HFF-Myc (cell line): ENCODE results near the gene MATK.
"Not testable (repeated sequence)": the region's sequence is repeated elsewhere in the genome, so short reads cannot be mapped to it uniquely, and the experiment has no call there.

Source experiments
- DNase-seq: peaks from one replicate; pipeline ENCODE4 v3.0.0-alpha.2; 2011; ENCODE audit warnings: low read depth; ENCODE audit errors: extremely low read depth
- H3K4me3 ChIP-seq: replicated peaks from 2 replicates; pipeline ENCODE4 v1.5.1; 2011; ENCODE audit warnings: low read depth, mild to moderate bottlenecking, control low read depth, low read length
- CTCF ChIP-seq: IDR thresholded peaks from 2 replicates; pipeline ENCODE4 v1.5.1; 2012; ENCODE audit warnings: mild to moderate bottlenecking, low read depth, low read length, control low read depth; ENCODE audit errors: missing control alignments

MATK gene

GRCh38 chr19:3765121-3765520, 21.1 kb downstream of the MATK start:
- DNase-seq: no peak
- H3K4me3 ChIP-seq: no peak overlapping the region
- TF ChIP-seq CTCF: no peak

- H3K4me3 ChIP-seq: peak within 1 kb of the TSS; percentile 71
- no peak for TF ChIP-seq CTCF
- DNase-seq: peak; percentile 96
Measured at GRCh38 chr19:3762501-3763459, 23.4 kb downstream of the MATK start, which contains the start of gene MRPL54. Gene MRPL54, plus strand, starts transcription at chr19:3762682. Its CDS starts 19 bp downstream, at chr19:3762701.

- no peak for TF ChIP-seq CTCF
- H3K4me3 ChIP-seq: peak overlapping the region; percentile 71
Measured at GRCh38 chr19:3762130-3762473, 24.1 kb downstream of the MATK start.

GRCh38 chr19:3761382-3762129, 24.6 kb downstream of the MATK start, which contains the start of gene APBA3:
Gene APBA3, minus strand, starts transcription at chr19:3761692. Its CDS starts 1,428 bp downstream, at chr19:3760264.
- peak; percentile 71 for TF ChIP-seq CTCF
- H3K4me3 ChIP-seq: peak within 1 kb of the TSS; percentile 71
- DNase-seq: peak; percentile 48

More at GRCh38 chr19:3762130-3762473, 24.1 kb downstream of the MATK start:
- DNase-seq: no peak

- H3K4me3 ChIP-seq: peak overlapping the region; percentile 71
- DNase-seq: no peak
- TF ChIP-seq CTCF: no peak
Measured at GRCh38 chr19:3760871-3761361, 25.3 kb downstream of the MATK start.

GRCh38 chr19:3759482-3760254, 26.5 kb downstream of the MATK start:
- no peak for TF ChIP-seq CTCF
- DNase-seq: no peak

GRCh38 chr19:3758297-3758696, 27.9 kb downstream of the MATK start:
- H3K4me3 ChIP-seq, DNase-seq: not testable (repeated sequence)

More at GRCh38 chr19:3759482-3760254, 26.5 kb downstream of the MATK start:
- H3K4me3 ChIP-seq: no peak overlapping the region

GRCh38 chr19:3757705-3758104, 28.5 kb downstream of the MATK start:
- not testable (repeated sequence) for DNase-seq, H3K4me3 ChIP-seq
